NCI-H1694 treated with DMSO at 0.1 percent for 48 hours (cell line): ENCODE results near the gene FMN1.

ENCODE experiments used
- DNase-seq: peaks from one replicate; lab custom pipeline; 2025; lab: John Stamatoyannopoulos, UW

Gene FMN1

GRCh38 chr15:33011976-33012375, 182.5 kb downstream of the FMN1 start:
- DNase-seq, result no peak

GRCh38 chr15:33009603-33010002, 184.9 kb downstream of the FMN1 start:
- no peak for DNase-seq

GRCh38 chr15:33009026-33009425, 185.5 kb downstream of the FMN1 start:
- DNase-seq, result no peak

GRCh38 chr15:33008284-33008995, 186.1 kb downstream of the FMN1 start:
- DNase-seq, result no peak

- DNase-seq, result no peak
These were observed 187.1 kb downstream of the FMN1 start for GRCh38 chr15:33007303-33007855.

GRCh38 chr15:33005582-33005981, 188.9 kb downstream of the FMN1 start:
- no peak for DNase-seq

- DNase-seq, result no peak
These were observed 192.6 kb downstream of the FMN1 start for GRCh38 chr15:33001926-33002325.

GRCh38 chr15:32998979-32999672, 195.4 kb downstream of the FMN1 start:
- DNase-seq, result no peak

- no peak for DNase-seq
These were observed 196.3 kb downstream of the FMN1 start for GRCh38 chr15:32998182-32998581.

GRCh38 chr15:32994810-32995424, 199.6 kb downstream of the FMN1 start:
- no peak for DNase-seq

GRCh38 chr15:32993285-32993684, 201.2 kb downstream of the FMN1 start:
- DNase-seq, result no peak

- no peak for DNase-seq
These were observed 202.8 kb downstream of the FMN1 start for GRCh38 chr15:32991619-32992111.

- DNase-seq, result no peak
These were observed 204.4 kb downstream of the FMN1 start for GRCh38 chr15:32990071-32990470.

GRCh38 chr15:32987067-32987466, 207.4 kb downstream of the FMN1 start:
- DNase-seq, result no peak

- DNase-seq, result no peak
These were observed 208.4 kb downstream of the FMN1 start for GRCh38 chr15:32986147-32986546.

- no peak for DNase-seq
These were observed 210.8 kb downstream of the FMN1 start for GRCh38 chr15:32983679-32984078.

GRCh38 chr15:32982001-32982400, 212.5 kb downstream of the FMN1 start:
- DNase-seq, result no peak

GRCh38 chr15:32981536-32981935, 213.0 kb downstream of the FMN1 start:
- DNase-seq, result no peak

- no peak for DNase-seq
These were observed 214.8 kb downstream of the FMN1 start for GRCh38 chr15:32979710-32980109.

GRCh38 chr15:32977506-32977905, 217.0 kb downstream of the FMN1 start:
- no peak for DNase-seq

GRCh38 chr15:32974691-32975090, 219.8 kb downstream of the FMN1 start:
- DNase-seq, result no peak

- no peak for DNase-seq
These were observed 221.8 kb downstream of the FMN1 start for GRCh38 chr15:32972686-32973085.

- DNase-seq, result no peak
These were observed 223.7 kb downstream of the FMN1 start for GRCh38 chr15:32970847-32971246.
